ENCODE data around the gene MLST8. TPM values are rescaled to one million over a fixed set of nuclear protein-coding genes. Genes with fewer than 3 reads are reported as not detected.
"Not testable (repeated sequence)": the region's sequence is repeated elsewhere in the genome, so short reads cannot be mapped to it uniquely, and the experiment has no call there.

Gene MLST8
- total and polyA plus RNA-seq, 3 experiments from 2014 or later, result 30.8 to 76.8 (median 75.4) TPM

- Histone ChIP-seq H3K36me3 (ENCODE audit: insufficient read depth, low read length) (peaks cover 5% of the 10 kb centered on the region), H3K4me3 (ENCODE audit: low read length) (no peak overlapping the region), H3K27ac (ENCODE audit: low read depth, low read length) (no peak overlapping the region), H3K4me1 (ENCODE audit: insufficient read depth, low read length) (no peaks in the 10 kb centered on the region), H3K9me3 (ENCODE audit: low read length) (no peaks in the 10 kb centered on the region), H3K27me3 (ENCODE audit: insufficient read depth, low read length, poor library complexity, severe bottlenecking) (no peaks in the 10 kb centered on the region)
- ChIA-PET CTCF (interaction anchor here (1.4 to 2.0 kb wide), 2 partner anchors 13 to 43 kb away, joined by 4 to 6 read pairs; partner anchors contain the start of gene ECI1), POLR2A (no interaction called here)
- Mint-ChIP-seq H3K9me3 (no peaks in the 10 kb centered on the region), H3K27ac (no peak overlapping the region), H3K4me1 (peaks cover 0 to 3% (median 0%) of the 10 kb centered on the region in 3 donors), H3K27me3 (no peaks in the 10 kb centered on the region), H3K4me3 (no peak overlapping the region), H3K36me3 (peaks cover 0 to 34% (median 3%) of the 10 kb centered on the region in 3 donors)
- DNase-seq, result no peak
These were observed 33.0 kb downstream of the MLST8 start for GRCh38 chr16:2238150-2238837.

GRCh38 chr16:2238838-2239675 is 33.8 kb downstream of the MLST8 start:
- H3K27me3 Mint-ChIP-seq, result no peaks in the 10 kb centered on the region
- H3K4me3 ChIP-seq (ENCODE audit: low read length), result no peak overlapping the region
- CTCF ChIA-PET, result interaction anchor here (1.4 to 2.0 kb wide), 2 partner anchors 12 to 44 kb away, joined by 4 to 6 read pairs; partner anchors contain the start of gene ECI1
- no peak overlapping the region for H3K27ac ChIP-seq (ENCODE audit: low read depth, low read length)
- no peaks in the 10 kb centered on the region for H3K9me3 ChIP-seq (ENCODE audit: low read length)
- H3K4me1 ChIP-seq (ENCODE audit: insufficient read depth, low read length), result no peaks in the 10 kb centered on the region
- POLR2A ChIA-PET, result no interaction called here
- peaks cover 5% of the 10 kb centered on the region for H3K36me3 ChIP-seq (ENCODE audit: insufficient read depth, low read length)
- peaks cover 0 to 3% (median 0%) of the 10 kb centered on the region in 3 donors for H3K4me1 Mint-ChIP-seq
- H3K4me3 Mint-ChIP-seq, result no peak overlapping the region
- H3K36me3 Mint-ChIP-seq, result peaks cover 0 to 34% (median 3%) of the 10 kb centered on the region in 3 donors
- no peaks in the 10 kb centered on the region for H3K9me3 Mint-ChIP-seq
- no peak for DNase-seq
- H3K27me3 ChIP-seq (ENCODE audit: insufficient read depth, low read length, poor library complexity, severe bottlenecking), result no peaks in the 10 kb centered on the region
- H3K27ac Mint-ChIP-seq, result no peak overlapping the region

DNA sequence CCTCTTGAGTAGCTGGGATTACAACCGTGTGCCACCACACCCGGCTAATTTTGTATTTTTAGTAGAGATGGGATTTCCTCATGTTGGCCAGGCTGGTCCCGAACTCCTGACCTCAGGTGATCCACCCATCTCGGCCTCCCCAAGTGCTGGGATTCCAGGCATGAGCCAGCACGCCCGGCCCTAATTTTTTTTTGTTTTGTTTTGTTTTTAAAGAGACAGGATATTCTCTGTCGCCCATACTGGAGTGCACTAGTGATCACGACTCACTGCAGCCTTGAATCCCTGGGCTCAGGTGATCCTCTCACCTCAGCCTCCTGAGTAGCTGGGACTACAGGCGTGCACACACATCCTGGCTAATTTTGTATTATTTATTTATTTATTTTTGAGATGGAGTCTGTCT is 35.1 kb downstream of the MLST8 start:
- peak overlapping the region in 1 of 8 donors; percentile 74 for H3K27ac Mint-ChIP-seq
- H3K9me3 ChIP-seq (ENCODE audit: low read length); DNase-seq; H3K36me3 ChIP-seq (ENCODE audit: insufficient read depth, low read length); H3K4me1 ChIP-seq (ENCODE audit: insufficient read depth, low read length); H3K4me3 ChIP-seq (ENCODE audit: low read length); H3K27me3 ChIP-seq (ENCODE audit: insufficient read depth, low read length, poor library complexity, severe bottlenecking); POLR2A ChIA-PET; H3K4me1 Mint-ChIP-seq; CTCF ChIA-PET; H3K9me3 Mint-ChIP-seq; H3K27ac ChIP-seq (ENCODE audit: low read depth, low read length); H3K27me3 Mint-ChIP-seq: not testable (repeated sequence)
- H3K4me3 Mint-ChIP-seq, result peak overlapping the region in 1 of 7 donors; percentile 27
- peaks cover 0 to 29% (median 3%) of the 10 kb centered on the region in 3 donors for H3K36me3 Mint-ChIP-seq

DNA sequence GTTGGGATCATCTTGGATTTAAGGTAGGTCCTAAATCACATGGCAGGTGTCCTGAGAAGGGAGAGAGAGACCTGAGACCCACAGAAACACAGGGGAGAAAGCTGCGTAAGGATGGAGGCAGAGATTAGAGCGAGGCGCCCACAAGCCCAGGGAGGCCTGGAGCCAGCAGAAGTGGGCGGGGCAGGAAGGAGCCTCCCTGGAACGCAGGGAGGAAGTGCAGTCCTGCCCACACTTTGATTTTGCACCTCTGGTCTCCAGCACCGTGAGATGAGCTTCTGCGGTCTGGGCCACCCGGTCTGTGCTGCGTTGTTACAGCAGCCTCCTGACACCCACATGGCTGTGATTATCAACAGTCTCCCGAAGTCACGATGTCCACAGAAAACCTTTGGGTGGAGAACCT is 37.3 kb downstream of the MLST8 start:
- no peaks in the 10 kb centered on the region for H3K9me3 ChIP-seq (ENCODE audit: low read length)
- POLR2A ChIA-PET, result no interaction called here
- no peaks in the 10 kb centered on the region for H3K27me3 ChIP-seq (ENCODE audit: insufficient read depth, low read length, poor library complexity, severe bottlenecking)
- Mint-ChIP-seq H3K4me3 (no peak overlapping the region), H3K4me1 (no peaks in the 10 kb centered on the region), H3K27me3 (no peaks in the 10 kb centered on the region), H3K27ac (no peak overlapping the region), H3K36me3 (peaks cover 0 to 35% (median 3%) of the 10 kb centered on the region in 3 donors), H3K9me3 (no peaks in the 10 kb centered on the region)
- no peaks in the 10 kb centered on the region for H3K4me1 ChIP-seq (ENCODE audit: insufficient read depth, low read length)
- H3K36me3 ChIP-seq (ENCODE audit: insufficient read depth, low read length), result peaks cover 5% of the 10 kb centered on the region
- no peak for DNase-seq
- no peak overlapping the region for H3K27ac ChIP-seq (ENCODE audit: low read depth, low read length)
- CTCF ChIA-PET, result no interaction called here
- no peak overlapping the region for H3K4me3 ChIP-seq (ENCODE audit: low read length)

DNA sequence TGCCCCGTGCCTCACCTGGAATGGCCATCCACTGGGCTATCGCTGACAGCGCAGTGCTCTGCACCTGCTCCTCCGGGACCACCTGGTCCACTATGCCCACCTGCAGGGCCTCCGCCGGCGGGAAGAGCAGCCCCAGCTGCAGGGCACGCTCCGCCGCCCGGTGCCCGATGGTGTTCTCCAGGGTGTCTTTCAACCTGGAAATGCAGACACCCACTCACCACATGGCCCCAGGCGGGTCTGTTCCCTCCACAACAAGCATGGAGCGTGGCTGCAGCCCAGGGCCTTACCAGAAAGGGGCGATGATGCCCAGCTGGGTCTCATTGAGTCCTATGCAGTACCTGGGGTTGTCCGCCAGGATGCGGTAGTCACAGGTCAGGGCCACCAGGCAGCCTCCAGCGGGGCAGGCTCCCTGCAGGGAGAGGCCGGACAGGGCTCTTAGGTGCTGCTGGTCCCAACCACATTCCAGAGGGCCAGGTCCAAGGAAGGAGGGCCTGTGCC is 37.8 kb downstream of the MLST8 start:
- no peak for DNase-seq
- Histone ChIP-seq H3K27ac (ENCODE audit: low read depth, low read length) (no peak overlapping the region), H3K27me3 (ENCODE audit: insufficient read depth, low read length, poor library complexity, severe bottlenecking) (no peaks in the 10 kb centered on the region), H3K36me3 (ENCODE audit: insufficient read depth, low read length) (peaks cover 5% of the 10 kb centered on the region), H3K4me3 (ENCODE audit: low read length) (no peak overlapping the region), H3K4me1 (ENCODE audit: insufficient read depth, low read length) (no peaks in the 10 kb centered on the region), H3K9me3 (ENCODE audit: low read length) (no peaks in the 10 kb centered on the region)
- ChIA-PET POLR2A (no interaction called here), CTCF (no interaction called here)
- Mint-ChIP-seq H3K4me1 (no peaks in the 10 kb centered on the region), H3K36me3 (peaks cover 0 to 35% (median 3%) of the 10 kb centered on the region in 3 donors), H3K9me3 (no peaks in the 10 kb centered on the region), H3K27ac (no peak overlapping the region), H3K4me3 (no peak overlapping the region), H3K27me3 (no peaks in the 10 kb centered on the region)

- no peaks in the 10 kb centered on the region for H3K4me1 ChIP-seq (ENCODE audit: insufficient read depth, low read length)
- no peak overlapping the region for H3K4me3 ChIP-seq (ENCODE audit: low read length)
- Mint-ChIP-seq H3K27me3 (no peaks in the 10 kb centered on the region), H3K27ac (no peak overlapping the region), H3K4me3 (no peak overlapping the region), H3K36me3 (peaks cover 0 to 35% (median 3%) of the 10 kb centered on the region in 3 donors), H3K9me3 (no peaks in the 10 kb centered on the region), H3K4me1 (no peaks in the 10 kb centered on the region)
- H3K27me3 ChIP-seq (ENCODE audit: insufficient read depth, low read length, poor library complexity, severe bottlenecking), result no peaks in the 10 kb centered on the region
- no peak for DNase-seq
- no peak overlapping the region for H3K27ac ChIP-seq (ENCODE audit: low read depth, low read length)
- no peaks in the 10 kb centered on the region for H3K9me3 ChIP-seq (ENCODE audit: low read length)
- peaks cover 5% of the 10 kb centered on the region for H3K36me3 ChIP-seq (ENCODE audit: insufficient read depth, low read length)
- ChIA-PET POLR2A (no interaction called here), CTCF (no interaction called here)
These were observed 38.5 kb downstream of the MLST8 start for GRCh38 chr16:2243781-2244180.

- Histone ChIP-seq H3K27ac (ENCODE audit: low read depth, low read length) (no peak overlapping the region), H3K9me3 (ENCODE audit: low read length) (no peaks in the 10 kb centered on the region), H3K36me3 (ENCODE audit: insufficient read depth, low read length) (peaks cover 5% of the 10 kb centered on the region), H3K4me3 (ENCODE audit: low read length) (no peak overlapping the region), H3K4me1 (ENCODE audit: insufficient read depth, low read length) (no peaks in the 10 kb centered on the region), H3K27me3 (ENCODE audit: insufficient read depth, low read length, poor library complexity, severe bottlenecking) (no peaks in the 10 kb centered on the region)
- H3K36me3 Mint-ChIP-seq, result peaks cover 0 to 35% (median 3%) of the 10 kb centered on the region in 3 donors
- no peaks in the 10 kb centered on the region for H3K4me1 Mint-ChIP-seq
- H3K27me3 Mint-ChIP-seq, result no peaks in the 10 kb centered on the region
- H3K4me3 Mint-ChIP-seq, result no peak overlapping the region
- no peak overlapping the region for H3K27ac Mint-ChIP-seq
- ChIA-PET POLR2A (no interaction called here), CTCF (no interaction called here)
- no peak for DNase-seq
- H3K9me3 Mint-ChIP-seq, result no peaks in the 10 kb centered on the region
These were observed 39.0 kb downstream of the MLST8 start for GRCh38 chr16:2244301-2244700.
